Measurements from ENCODE around the gene UCP3.
A peak's percentile ranks its signal among the peaks of the same experiment; 100 is the strongest.

UCP3 gene

DNA sequence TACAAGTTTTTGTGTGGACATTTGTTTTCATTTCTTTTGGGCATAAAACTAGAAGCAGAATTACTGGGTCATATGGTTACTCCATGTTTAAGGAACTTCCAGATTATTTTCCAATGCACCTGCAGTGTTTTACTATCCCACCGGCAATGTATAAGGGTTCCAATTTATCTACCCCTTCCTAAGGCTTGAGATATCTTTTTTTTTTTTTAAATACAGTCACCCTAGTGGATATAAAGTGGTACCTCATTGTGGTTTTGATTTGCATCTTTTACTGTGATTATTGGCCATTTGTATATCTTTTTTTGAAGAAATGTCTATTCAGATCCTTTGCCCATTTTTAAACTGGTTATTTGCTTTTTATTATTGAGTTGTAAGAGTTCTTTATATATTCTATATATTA lies 34.6 kb upstream of the UCP3 start:
- no peak for DNase-seq (ENCODE audit: low read depth)
- no peak overlapping the region for H3K4me3 ChIP-seq (ENCODE audit: low read length)
- TF ChIP-seq, protein P1, sequence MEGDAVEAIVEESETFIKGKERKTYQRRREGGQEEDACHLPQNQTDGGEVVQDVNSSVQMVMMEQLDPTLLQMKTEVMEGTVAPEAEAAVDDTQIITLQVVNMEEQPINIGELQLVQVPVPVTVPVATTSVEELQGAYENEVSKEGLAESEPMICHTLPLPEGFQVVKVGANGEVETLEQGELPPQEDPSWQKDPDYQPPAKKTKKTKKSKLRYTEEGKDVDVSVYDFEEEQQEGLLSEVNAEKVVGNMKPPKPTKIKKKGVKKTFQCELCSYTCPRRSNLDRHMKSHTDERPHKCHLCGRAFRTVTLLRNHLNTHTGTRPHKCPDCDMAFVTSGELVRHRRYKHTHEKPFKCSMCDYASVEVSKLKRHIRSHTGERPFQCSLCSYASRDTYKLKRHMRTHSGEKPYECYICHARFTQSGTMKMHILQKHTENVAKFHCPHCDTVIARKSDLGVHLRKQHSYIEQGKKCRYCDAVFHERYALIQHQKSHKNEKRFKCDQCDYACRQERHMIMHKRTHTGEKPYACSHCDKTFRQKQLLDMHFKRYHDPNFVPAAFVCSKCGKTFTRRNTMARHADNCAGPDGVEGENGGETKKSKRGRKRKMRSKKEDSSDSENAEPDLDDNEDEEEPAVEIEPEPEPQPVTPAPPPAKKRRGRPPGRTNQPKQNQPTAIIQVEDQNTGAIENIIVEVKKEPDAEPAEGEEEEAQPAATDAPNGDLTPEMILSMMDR (conservative IDR thresholded peaks at IDR 0.05; ENCODE audit: low read length), result no peak

DNA sequence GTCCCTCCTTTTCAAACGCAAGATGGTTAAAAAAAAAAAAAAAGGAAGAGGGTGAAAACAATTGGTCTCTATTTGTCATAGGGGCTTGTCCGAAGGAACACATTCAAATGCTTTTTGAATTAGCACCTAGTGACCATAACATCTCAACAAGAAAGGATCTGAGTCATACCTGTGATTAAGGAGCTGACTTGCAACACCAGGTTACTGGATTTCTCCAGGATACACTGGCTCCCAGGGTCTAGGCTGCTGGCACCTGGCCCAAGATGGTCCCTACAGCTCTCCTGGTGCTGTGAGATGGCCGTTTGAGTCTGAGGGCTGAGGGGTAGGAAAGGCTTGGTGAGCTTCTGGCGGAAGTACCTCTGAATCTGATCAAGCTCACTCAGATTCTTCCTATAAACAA lies 28.4 kb upstream of the UCP3 start:
- DNase-seq (ENCODE audit: low read depth), result peak; percentile 6
- no peak overlapping the region for H3K4me3 ChIP-seq (ENCODE audit: low read length)
- TF ChIP-seq, protein P1 (conservative IDR thresholded peaks at IDR 0.05; ENCODE audit: low read length), result no peak

DNA sequence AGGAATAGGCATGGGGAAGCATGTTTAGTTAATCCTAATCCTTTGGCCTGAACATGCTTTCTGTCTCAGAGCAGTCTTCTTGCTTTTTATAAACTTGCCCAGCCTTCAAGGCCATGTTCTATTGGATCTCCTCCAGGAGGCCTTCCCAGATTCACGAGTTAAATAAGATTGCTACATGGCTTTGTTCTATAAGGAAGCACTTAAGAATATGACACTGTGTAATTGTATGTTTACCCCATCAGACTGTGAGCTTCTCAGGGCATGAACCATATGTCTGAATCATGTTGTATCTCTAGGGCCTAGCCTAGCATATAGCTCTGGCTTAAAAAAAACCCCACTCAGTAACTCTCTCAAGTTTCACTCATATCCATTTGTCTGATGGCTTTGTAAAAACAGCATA lies 26.4 kb upstream of the UCP3 start:
- no peak overlapping the region for H3K4me3 ChIP-seq (ENCODE audit: low read length)
- TF ChIP-seq, protein P1 (conservative IDR thresholded peaks at IDR 0.05; ENCODE audit: low read length), result no peak
- DNase-seq (ENCODE audit: low read depth), result no peak

GRCh38 chr11:74033046-74033445 lies 24.2 kb upstream of the UCP3 start:
- DNase-seq (ENCODE audit: low read depth), result no peak
- TF ChIP-seq, protein P1 (conservative IDR thresholded peaks at IDR 0.05; ENCODE audit: low read length), result no peak
- no peak overlapping the region for H3K4me3 ChIP-seq (ENCODE audit: low read length)

DNA sequence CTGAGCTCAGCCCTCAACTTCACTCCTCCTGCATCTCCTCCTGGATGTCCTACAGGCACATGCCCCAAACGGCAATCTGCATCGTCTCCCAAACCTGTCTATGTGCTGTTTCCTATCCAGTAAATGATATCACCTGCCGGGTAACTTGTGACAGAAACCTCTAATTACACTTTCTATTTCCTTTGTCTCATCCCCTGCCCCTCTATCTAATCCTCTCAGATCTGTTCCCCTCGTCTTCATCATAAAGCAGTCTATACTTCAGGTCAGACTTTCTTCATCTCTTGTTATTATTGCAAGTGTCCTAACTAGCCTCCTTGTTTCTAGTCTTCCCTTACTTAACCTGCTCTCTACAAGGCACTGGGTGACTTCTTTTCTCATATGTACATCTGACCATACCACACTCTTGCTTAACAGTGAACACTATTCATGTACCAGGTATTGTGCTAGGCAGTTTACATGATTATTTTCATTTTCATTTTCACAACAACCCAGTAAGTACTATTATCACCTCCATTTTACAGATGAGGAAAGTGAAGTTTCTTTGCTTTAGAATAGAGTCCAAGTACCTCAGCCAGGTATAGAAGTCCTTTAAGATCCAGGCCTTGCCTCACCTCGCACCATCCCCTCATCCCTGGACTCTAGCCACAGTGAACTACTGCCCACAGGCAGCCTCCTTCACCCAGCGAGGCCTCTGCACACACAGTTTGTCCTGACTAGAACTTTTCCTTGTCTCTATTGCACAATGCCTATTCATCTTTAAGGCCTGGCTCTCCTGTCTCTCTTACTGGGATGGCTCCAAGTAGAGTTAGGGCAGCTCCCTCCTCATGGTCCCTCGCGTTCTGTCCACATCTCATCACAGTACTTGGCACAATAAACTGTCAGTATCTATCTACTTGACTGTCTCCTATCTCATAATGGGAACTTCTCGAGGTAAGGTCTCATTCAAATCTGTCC lies 22.1 kb upstream of the UCP3 start:
- no peak overlapping the region for H3K4me3 ChIP-seq (ENCODE audit: low read length)
- no peak for DNase-seq (ENCODE audit: low read depth)
- TF ChIP-seq, protein P1 (conservative IDR thresholded peaks at IDR 0.05; ENCODE audit: low read length), result no peak

DNA sequence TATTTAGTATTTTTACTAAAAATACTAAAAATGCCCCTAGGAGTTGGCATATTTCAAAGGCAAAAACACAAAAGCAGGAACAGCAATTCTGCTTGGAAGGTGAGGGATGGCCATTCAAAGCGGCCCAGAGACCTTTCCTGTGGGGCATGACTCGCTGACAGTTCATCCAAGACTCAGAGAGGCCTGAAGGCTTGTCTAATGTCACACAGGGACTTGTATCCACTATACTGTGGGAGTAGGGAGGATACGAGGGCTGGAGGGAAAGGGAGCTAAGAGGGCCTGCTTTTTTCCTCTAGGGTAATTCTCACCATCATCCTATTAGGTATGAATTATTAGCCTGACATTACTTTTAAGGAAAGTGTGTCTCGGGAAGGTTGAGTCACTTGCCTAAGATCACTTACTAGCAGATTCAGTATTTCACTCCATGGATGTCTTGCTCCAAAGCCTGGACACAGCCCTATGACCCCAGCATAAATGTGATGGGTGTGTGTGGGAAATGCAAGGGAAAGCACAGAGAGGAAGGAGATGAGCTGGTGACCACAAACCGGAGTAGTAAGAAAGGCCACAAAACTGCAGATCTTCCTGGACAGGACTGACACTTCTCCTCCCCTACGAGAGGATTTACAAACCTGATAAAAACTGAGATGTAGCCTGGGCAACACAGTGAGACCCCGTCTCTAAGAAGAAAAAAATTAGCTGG lies 16.7 kb upstream of the UCP3 start:
- peak; percentile 33 for DNase-seq (ENCODE audit: low read depth)
- H3K4me3 ChIP-seq (ENCODE audit: low read length), result no peak overlapping the region
- TF ChIP-seq, protein P1 (conservative IDR thresholded peaks at IDR 0.05; ENCODE audit: low read length), result no peak
